GM13976 (cell line): ENCODE measurements around the gene MINK1.
"Not testable (repeated sequence)": the region's sequence is repeated elsewhere in the genome, so short reads cannot be mapped to it uniquely, and the experiment has no call there.

Experiments
- DNase-seq: peaks from one replicate; pipeline ENCODE4 v3.0.0; 2012; ENCODE audit warnings: low spot score
- in situ Hi-C: fragments of 300-500 bp; cut with MboI; formaldehyde crosslinking; loops from one replicate; pipeline ENCODE4 v1.12.0; 2022; ENCODE audit warnings: low sequenced_read_pairs, mixed read lengths, inconsistent platforms; ENCODE audit not compliant: unreplicated experiment
- TF ChIP-seq, protein P1 (sequence below): IDR thresholded peaks from 2 replicates; pipeline ENCODE4 v1.5.1; 2012; ENCODE audit warnings: borderline replicate concordance, mild to moderate bottlenecking; ENCODE audit not compliant: insufficient read depth; ENCODE audit errors: extremely low read depth, missing control alignments, control extremely low read depth

MINK1 gene

DNA sequence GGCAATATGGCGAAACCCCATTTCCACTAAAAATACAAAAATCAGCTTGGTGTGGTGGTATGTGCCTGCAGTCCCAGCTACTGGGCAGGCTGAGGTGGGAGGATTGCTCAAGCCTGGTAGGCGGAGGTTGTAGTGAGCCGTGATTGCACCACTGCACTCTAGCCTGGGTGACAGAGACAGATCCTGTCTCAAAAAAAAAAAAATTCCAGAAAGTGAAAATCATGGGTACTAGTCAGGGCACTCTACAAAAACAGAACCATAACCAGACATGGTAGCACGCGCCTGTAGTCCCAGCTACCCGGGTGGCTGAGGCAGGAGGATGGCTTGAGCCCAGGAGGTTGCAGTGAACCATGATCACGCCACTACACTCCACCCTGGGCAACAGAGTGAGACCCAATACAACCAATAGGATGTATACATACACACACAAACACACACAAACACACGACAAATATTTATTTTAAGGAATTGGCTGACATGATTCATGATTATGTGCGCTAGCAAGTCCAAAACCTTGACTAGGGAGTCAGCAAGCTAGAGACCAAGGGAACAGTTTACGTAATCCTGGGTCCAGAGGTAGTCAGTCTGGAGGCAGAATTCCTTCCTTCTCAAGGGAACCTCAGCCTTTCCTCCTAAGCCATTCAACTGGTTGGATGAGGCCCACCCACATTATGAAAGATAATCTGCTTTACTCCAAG, 87.4 kb downstream of the MINK1 start:
- in situ Hi-C loops, result no loop called here
- TF ChIP-seq, protein P1, sequence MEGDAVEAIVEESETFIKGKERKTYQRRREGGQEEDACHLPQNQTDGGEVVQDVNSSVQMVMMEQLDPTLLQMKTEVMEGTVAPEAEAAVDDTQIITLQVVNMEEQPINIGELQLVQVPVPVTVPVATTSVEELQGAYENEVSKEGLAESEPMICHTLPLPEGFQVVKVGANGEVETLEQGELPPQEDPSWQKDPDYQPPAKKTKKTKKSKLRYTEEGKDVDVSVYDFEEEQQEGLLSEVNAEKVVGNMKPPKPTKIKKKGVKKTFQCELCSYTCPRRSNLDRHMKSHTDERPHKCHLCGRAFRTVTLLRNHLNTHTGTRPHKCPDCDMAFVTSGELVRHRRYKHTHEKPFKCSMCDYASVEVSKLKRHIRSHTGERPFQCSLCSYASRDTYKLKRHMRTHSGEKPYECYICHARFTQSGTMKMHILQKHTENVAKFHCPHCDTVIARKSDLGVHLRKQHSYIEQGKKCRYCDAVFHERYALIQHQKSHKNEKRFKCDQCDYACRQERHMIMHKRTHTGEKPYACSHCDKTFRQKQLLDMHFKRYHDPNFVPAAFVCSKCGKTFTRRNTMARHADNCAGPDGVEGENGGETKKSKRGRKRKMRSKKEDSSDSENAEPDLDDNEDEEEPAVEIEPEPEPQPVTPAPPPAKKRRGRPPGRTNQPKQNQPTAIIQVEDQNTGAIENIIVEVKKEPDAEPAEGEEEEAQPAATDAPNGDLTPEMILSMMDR, result no peak
- DNase-seq, result no peak

DNA sequence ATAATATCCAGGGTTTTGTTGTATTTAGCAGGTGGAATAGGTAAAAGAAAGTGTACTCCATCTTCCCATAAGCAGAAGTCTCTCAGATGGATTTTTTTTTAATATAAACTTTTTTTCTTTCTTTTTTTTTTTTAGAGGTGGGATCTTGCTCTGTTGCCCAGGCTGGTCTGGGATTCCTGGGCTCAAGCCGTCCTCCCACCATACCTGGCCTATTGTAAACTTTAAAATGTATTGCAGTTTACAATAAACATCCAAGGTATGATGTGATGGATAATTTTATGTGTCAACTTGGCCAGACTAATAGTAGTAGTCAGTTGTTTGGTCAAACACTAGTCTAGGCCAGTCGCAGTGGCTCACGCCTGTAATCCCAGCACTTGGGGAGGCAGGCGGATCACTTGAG, 88.2 kb downstream of the MINK1 start:
- DNase-seq, result no peak
- TF ChIP-seq, protein P1, result no peak
- in situ Hi-C loops, result no loop called here

DNA sequence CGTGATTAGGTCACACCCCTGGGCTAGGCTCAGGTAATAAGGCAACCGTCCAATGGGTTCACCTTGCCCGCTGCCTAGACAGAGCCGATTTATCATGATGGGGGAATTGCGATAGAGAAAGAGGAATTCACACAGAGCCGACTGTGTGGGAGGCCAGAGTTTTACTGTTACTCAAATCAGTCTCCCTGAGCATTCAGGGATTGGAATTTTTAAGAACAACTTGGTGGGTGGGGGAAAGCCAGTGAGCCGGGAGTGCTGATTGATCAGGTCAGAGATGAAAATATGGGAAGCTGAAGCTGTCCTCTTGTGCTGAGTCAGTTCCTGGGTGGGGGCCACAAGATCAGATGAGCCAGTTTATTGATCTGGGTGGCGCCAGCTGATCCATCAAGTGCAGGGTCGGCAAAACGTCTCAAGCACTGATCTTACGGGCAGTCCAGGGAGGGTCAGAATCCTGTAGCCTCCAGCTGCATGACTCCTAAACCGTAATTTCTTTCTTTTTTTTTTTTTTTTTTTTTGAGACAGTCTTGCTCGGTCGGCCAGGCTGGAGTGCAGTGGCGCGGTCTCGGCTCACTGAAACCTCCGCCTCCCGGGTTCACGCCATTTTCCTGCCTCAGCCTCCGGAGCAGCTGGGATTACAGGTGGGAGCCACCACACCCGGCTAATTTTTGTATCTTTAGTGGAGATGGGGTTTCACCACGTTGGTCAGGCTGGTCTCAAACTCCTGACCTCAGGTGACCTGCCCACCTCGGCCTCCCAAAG, 93.6 kb downstream of the MINK1 start:
- in situ Hi-C loops, DNase-seq: not testable (repeated sequence)

DNA sequence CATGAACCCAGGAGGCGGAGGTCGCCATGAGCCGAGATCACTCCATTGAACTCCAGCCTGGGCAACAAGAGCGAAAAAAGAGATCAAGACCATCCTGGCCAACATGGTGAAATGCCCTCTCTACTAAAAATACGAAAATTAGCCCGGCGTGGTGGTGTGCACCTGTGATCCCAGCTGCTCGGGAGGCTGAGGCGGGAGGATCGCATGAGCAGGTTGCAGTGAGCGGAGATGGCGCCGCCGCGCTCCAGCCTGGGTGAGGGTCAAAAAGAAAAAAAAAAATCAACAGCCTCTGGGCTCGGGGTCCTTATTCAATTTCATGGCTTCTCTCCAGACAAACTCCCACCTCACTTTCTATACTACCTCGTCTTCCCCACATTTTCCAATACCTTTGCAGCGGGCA, 95.7 kb downstream of the MINK1 start:
- TF ChIP-seq, protein P1, result no peak
- in situ Hi-C loops, result no loop called here

DNA sequence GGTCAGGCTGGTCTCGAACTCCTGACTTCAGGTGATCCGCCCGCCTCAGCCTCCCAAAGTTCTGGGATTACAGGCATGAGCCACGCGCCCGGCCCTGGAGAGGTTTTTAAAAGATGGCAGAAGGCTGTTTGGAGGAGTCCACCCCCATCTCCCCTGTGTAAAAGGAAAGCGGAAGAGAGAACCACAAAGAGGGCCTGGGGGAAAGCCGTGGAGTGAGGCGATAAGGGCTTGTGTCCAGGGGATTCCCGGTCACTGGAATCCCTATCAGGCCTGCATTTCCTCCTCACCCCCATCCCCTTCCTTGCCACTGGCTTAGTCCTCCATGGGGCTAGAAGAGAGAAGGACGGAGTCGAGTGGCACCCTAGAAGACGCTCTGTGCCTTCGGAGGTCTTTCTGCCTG, 98.8 kb downstream of the MINK1 start, which contains the start of gene GP1BA:
Gene GP1BA (plus strand): TSS at position 315 of the 400 bp plus-strand sequence. CDS start 328 bp downstream, outside the sequence.
- DNase-seq, result no peak
- TF ChIP-seq, protein P1, result no peak
- in situ Hi-C loops, result no loop called here

More for the DNA sequence above, 95.7 kb downstream of the MINK1 start:
- DNase-seq, result no peak

DNA sequence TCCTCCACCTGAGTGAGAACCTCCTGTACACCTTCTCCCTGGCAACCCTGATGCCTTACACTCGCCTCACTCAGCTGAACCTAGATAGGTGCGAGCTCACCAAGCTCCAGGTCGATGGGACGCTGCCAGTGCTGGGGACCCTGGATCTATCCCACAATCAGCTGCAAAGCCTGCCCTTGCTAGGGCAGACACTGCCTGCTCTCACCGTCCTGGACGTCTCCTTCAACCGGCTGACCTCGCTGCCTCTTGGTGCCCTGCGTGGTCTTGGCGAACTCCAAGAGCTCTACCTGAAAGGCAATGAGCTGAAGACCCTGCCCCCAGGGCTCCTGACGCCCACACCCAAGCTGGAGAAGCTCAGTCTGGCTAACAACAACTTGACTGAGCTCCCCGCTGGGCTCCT, 99.6 kb downstream of the MINK1 start:
- in situ Hi-C loops, result no loop called here
- TF ChIP-seq, protein P1, result no peak
- DNase-seq, result no peak

DNA sequence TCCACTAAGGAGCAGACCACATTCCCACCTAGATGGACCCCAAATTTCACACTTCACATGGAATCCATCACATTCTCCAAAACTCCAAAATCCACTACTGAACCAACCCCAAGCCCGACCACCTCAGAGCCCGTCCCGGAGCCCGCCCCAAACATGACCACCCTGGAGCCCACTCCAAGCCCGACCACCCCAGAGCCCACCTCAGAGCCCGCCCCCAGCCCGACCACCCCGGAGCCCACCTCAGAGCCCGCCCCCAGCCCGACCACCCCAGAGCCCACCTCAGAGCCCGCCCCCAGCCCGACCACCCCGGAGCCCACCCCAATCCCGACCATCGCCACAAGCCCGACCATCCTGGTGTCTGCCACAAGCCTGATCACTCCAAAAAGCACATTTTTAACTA, 100.5 kb downstream of the MINK1 start:
- in situ Hi-C loops, result no loop called here
- no peak for DNase-seq
- TF ChIP-seq, protein P1, result no peak
